Epithelial cell of proximal tubule (primary cell): ENCODE data around the gene HSD11B1L. TPM values are rescaled to one million over a fixed set of nuclear protein-coding genes. Genes with fewer than 3 reads are reported as not detected.

Source experiments
- DNase-seq: peaks from one replicate; pipeline ENCODE4 v3.0.0-alpha.2; 2011; ENCODE audit warnings: low read depth
- H3K4me3 ChIP-seq: 2 replicates; pipeline ENCODE4 v1.5.1; 2011; ENCODE audit warnings: low read depth, mild to moderate bottlenecking, low read length
- total RNA-seq: library from RNA; depleted of rRNA; stranded (reverse); fragments of >200 nt; gene quantifications from 2 replicates; pipeline ENCODE4 v1.2.3, GENCODE V29; 2015
- TF ChIP-seq, protein P1 (sequence below): conservative IDR thresholded peaks from 2 replicates; pipeline ENCODE4 v1.5.1; 2012; ENCODE audit warnings: low read depth, mild to moderate bottlenecking, low read length

HSD11B1L gene
- total RNA-seq, 1 donor from 2014 or later, result 13.5 TPM

DNA sequence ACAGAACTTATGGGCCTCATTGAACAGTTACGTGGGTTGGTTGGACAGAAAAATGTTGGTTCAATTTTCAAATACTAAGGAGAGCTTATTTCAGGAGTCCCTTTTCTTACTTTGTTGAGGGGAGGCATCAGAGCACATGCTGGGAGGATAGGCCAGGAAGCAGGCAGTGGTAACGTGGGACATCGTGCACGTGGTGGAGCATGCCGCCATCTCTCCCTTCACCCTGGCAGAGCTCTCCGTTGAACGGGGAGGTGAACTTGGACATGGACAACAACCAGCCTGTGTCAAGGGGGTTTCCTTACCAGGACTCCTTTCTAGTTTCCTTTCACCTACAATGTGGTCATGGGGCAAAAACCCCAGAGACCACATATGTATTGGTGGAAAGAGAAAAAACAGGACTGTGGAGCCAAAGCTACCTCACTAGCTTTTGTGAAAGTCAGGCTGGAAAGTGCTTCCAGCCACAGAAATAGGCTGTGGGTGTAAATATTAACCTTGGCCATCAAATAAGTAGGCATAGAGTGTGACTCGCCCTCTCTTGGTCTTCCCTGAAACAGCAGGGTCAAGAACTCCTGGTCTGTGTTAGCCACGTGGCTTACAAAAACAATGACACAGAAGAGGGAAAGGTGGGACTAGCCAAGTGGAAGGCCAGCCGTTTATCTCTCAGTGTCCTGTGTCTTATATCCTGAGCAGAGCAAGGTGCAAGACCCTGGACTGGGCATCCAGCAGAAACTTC is 14.9 kb upstream of the HSD11B1L start:
- DNase-seq, result peak; percentile 79
- TF ChIP-seq, protein P1, sequence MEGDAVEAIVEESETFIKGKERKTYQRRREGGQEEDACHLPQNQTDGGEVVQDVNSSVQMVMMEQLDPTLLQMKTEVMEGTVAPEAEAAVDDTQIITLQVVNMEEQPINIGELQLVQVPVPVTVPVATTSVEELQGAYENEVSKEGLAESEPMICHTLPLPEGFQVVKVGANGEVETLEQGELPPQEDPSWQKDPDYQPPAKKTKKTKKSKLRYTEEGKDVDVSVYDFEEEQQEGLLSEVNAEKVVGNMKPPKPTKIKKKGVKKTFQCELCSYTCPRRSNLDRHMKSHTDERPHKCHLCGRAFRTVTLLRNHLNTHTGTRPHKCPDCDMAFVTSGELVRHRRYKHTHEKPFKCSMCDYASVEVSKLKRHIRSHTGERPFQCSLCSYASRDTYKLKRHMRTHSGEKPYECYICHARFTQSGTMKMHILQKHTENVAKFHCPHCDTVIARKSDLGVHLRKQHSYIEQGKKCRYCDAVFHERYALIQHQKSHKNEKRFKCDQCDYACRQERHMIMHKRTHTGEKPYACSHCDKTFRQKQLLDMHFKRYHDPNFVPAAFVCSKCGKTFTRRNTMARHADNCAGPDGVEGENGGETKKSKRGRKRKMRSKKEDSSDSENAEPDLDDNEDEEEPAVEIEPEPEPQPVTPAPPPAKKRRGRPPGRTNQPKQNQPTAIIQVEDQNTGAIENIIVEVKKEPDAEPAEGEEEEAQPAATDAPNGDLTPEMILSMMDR, result peak; percentile 58
- no peak overlapping the region for H3K4me3 ChIP-seq

DNA sequence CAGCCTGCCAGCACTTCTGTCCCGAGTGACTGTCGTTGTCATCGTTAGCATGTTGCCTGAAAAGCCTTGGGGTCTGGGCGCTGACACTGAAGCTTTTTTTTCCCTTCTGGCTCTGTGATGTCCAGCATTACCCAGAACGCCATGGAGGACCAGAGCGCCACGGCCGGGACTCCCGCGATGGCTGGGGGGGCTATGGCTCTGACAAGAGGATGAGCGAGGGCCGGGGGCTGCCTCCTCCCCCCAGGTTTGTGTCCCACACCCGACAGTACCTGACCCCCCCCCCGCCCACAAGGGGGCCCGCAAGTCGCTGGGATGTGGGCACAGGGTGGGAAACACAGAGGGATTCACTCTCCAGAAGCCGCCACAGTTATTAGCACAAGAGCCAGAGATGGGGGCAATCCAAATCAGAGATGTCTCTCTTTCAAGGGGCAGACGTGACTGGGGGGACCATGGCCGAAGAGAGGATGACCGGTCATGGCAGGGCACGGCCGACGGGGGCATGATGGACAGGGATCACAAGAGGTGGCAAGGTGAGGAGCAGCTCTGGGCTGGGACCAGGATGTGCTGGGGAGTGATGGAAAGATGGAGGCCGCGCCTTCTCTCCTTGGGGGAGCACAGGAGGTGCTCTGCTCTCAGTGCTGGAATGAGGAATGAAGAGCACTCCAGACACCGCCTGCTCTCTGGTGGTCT is 13.8 kb upstream of the HSD11B1L start:
- TF ChIP-seq, protein P1, result no peak
- no peak overlapping the region for H3K4me3 ChIP-seq
- no peak for DNase-seq

DNA sequence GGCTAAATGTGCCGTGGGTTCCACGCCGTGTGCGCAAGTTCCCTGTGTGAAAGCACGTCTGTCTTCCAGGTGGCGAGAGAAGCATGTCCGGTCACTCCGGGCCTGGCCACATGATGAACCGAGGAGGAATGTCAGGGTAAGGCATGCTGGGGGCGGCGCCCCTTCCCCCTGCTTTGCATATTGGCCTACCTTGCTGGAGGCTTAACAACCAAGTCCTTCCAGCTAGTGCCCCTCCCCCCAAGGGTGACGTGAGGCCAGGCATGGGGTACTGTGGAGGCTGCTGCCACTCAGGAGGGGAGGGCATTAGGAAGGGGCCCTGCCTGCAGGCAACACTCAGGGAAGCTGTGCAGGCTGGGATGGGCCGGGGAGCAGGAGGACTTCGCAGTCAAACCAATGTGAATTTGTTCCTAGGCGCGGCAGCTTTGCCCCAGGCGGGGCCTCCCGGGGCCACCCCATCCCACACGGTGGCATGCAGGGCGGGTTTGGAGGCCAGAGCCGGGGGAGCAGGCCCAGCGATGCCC is 13.0 kb upstream of the HSD11B1L start:
- TF ChIP-seq, protein P1, result no peak

DNA sequence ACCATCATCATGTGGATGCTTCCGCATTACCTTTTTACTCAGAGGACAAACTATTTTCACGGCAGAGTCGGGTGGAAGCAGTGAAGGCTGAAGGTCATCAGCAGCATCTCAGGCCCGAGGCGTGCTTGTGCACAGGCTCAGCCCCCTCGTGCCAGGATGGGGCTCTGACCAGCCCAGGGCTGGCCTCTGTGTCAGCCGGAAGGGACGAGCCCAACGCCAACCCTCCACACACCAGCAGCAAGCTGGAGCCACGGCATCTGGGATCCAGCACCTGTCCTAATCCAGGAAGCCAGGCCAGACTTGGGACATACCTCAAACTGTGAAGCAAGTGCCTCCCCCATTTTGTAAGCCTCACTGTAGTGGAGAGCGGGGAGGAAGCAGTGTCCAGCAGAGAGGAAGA is 11.6 kb upstream of the HSD11B1L start:
- TF ChIP-seq, protein P1, result no peak
- H3K4me3 ChIP-seq, result no peak overlapping the region
- no peak for DNase-seq

More for the DNA sequence above, 13.0 kb upstream of the HSD11B1L start:
- H3K4me3 ChIP-seq, result no peak overlapping the region
- DNase-seq, result no peak

DNA sequence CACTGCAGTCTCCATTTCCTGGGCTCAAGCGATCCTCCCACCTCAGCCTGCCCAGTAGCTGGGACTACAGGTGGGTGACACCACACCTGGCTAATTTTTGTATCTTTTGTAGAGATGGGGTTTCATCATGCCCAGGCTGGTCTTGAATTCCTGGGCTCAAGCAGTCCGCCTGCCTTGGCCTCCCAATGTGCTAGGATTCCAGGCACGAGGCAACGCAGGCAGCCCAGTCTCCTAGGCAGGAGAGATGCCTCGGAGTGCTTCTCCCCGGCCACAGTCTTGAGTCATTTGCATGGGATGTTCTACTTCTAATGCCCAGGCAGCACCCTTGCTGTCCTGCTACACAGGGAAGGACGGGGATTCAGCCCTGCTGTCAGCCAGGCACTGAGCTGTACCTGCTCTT is 9.2 kb upstream of the HSD11B1L start:
- TF ChIP-seq, protein P1, result no peak
- no peak for DNase-seq

DNA sequence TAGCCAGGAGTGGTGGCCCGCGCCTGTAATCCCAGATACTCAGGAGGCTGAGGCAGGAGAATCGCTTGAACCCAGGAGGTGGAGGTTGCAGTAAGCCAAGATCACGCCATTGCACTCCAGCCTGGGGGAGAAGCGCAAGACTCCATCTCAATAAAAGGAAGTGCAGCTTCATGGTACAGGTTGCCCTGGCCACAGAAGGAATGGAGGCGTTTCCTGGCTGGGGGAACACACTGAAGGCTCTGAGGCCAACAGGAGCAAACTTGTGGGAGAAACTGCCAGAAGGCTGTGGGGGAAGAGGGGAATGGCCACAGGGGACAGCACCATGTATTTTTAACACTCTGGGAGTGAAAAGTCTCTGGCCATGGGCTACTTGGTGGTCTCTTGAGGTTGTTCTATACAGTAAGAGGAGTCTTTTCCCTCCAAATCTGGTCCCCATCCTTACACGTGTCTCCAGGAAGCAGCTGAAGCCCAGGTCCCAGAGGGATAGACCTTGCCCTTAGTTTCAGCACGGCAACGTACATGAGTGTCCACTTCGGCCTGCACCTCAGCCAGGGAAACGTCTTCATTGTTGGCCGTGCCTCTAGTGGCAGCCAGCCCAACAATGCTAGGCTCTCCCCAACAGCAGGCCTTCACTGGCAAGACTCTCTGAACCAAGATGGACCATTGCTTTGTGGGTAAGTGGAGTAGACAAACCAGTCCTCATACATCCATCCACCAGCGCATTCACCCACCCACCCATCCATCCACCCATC is 7.9 kb upstream of the HSD11B1L start:
- H3K4me3 ChIP-seq, result no peak overlapping the region
- DNase-seq, result no peak
- TF ChIP-seq, protein P1, result no peak

More for the DNA sequence above, 9.2 kb upstream of the HSD11B1L start:
- H3K4me3 ChIP-seq, result no peak overlapping the region
